NB4 (cell line): ENCODE measurements around the gene MKLN1.

Experiments
- POLR2A ChIP-seq: IDR thresholded peaks from 2 replicates; pipeline ENCODE4 v1.6.1; 2011; ENCODE audit warnings: mild to moderate bottlenecking; ENCODE audit not compliant: insufficient read length; ENCODE audit errors: extremely low read depth
- TF ChIP-seq, protein P1 (sequence below): IDR thresholded peaks from one replicate; pipeline ENCODE4 v1.5.1; 2012; ENCODE audit warnings: low read depth, low read length
- TF ChIP-seq, protein P2 (sequence below): IDR thresholded peaks from 2 replicates; pipeline ENCODE4 v1.6.1; 2011; ENCODE audit warnings: low read depth, low read length

DNA sequence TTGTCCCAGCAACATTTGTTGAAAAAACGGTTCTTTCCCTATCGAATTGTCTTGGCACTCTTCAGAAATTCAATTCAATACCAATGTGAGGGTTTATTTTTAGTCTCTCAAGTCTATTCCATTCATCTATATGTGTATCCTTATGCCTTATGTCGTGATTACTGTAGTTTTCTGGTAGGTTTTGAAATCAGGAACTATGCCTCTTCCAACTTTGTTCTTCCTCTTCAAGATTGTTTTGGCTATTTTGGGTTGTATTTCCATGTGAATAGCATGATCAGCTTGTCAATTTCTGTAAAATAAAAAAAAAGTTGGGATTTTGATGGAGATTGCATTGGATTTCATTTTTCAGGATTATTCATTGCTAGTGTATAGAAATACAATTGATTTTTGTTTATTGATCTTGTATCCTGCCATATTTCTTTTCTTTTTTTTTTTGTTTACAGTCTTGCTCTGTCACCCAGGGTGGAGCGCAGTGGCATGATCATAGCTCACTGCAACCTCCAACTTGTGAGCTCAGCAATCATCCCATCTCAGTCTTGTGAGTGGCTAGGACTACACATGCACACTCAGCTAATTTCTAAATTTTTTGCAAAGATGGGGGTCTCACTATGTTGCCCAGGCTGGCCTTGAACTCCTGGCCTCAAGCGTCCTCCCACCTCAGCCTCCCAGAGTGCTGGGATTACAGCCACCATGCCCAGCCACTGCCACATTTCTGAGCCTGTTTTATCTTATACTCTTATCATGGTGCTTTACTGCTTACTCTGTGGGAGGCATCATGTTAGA lies 46.2 kb upstream of the MKLN1 start:
- TF ChIP-seq, protein P1, sequence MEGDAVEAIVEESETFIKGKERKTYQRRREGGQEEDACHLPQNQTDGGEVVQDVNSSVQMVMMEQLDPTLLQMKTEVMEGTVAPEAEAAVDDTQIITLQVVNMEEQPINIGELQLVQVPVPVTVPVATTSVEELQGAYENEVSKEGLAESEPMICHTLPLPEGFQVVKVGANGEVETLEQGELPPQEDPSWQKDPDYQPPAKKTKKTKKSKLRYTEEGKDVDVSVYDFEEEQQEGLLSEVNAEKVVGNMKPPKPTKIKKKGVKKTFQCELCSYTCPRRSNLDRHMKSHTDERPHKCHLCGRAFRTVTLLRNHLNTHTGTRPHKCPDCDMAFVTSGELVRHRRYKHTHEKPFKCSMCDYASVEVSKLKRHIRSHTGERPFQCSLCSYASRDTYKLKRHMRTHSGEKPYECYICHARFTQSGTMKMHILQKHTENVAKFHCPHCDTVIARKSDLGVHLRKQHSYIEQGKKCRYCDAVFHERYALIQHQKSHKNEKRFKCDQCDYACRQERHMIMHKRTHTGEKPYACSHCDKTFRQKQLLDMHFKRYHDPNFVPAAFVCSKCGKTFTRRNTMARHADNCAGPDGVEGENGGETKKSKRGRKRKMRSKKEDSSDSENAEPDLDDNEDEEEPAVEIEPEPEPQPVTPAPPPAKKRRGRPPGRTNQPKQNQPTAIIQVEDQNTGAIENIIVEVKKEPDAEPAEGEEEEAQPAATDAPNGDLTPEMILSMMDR, result no peak
- no peak for TF ChIP-seq POLR2A
- TF ChIP-seq, protein P2, sequence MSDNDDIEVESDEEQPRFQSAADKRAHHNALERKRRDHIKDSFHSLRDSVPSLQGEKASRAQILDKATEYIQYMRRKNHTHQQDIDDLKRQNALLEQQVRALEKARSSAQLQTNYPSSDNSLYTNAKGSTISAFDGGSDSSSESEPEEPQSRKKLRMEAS, result no peak
